Measurements from ENCODE around the gene HTRA1.

The HTRA1 gene

DNA sequence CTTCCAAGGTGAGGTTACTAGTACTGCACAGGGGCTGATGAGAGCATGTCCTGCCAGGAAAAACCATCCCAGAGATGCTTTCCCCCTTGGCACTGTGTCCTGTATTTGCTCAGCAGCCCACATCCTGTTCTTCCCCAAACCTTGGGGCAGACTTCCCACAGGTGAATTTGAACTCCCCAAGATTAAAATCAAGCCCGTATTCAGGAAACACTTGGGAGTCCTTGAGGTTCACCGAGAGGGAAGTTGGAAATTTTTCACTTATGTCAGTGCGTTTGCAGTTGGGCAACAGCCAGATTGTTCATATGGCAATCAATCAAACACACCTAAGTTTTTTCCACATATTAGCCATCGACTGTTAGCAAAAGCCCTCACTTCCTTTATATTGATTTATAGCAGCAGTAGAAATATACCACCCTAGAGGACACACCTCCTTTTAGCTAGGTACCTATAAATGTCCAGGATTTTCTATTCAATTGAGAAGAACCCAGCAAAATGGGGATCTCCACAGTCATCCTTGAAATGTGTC lies 99.0 kb downstream of the HTRA1 start, which contains the start of gene DMBT1:
DMBT1 (plus strand) TSS at position 476 of the 526 bp plus-strand sequence; CDS start at position 493, 17 bp downstream.
- no peak for DNase-seq

- DNase-seq: no peak
These were observed 99.9 kb downstream of the HTRA1 start for GRCh38 chr10:122561212-122561611.

GRCh38 chr10:122561792-122562191 lies 100.4 kb downstream of the HTRA1 start:
- no peak for DNase-seq

All from NCI-H1930 (cell line).